HAP-1 (cell line): Measurements from ENCODE around the gene FAM193B.

ENCODE experiments used
- DNase-seq, 2 experiments: peaks; one replicate each; pipeline ENCODE4 v3.0.0-alpha.2; 2016 to 2020; ENCODE audit warnings: low spot score in 2 of 2
- H3K27me3 ChIP-seq: fragments of 250-450 bp; sonication (Bioruptor Pico); 2 replicates; pipeline ENCODE4 v1.5.1; 2020; ENCODE audit warnings: low read depth, mild to moderate bottlenecking, moderate library complexity
- H3K36me3 ChIP-seq: fragments of 250-450 bp; sonication (Bioruptor Pico); replicated peaks from 2 replicates; pipeline ENCODE4 v1.5.1; 2020; ENCODE audit warnings: mild to moderate bottlenecking
- H3K4me1 ChIP-seq: fragments of 250-450 bp; sonication (Bioruptor Pico); 2 replicates; pipeline ENCODE4 v1.5.1; 2020; ENCODE audit warnings: mild to moderate bottlenecking
- H3K4me3 ChIP-seq: fragments of 250-450 bp; sonication (Bioruptor Pico); 2 replicates; pipeline ENCODE4 v1.5.1; 2020; ENCODE audit warnings: mild to moderate bottlenecking, moderate library complexity
- H3K9me3 ChIP-seq: fragments of 250-450 bp; sonication (Bioruptor Pico); 2 replicates; pipeline ENCODE4 v1.5.1; 2020; ENCODE audit warnings: mild to moderate bottlenecking, moderate library complexity
- in situ Hi-C: fragments of 300-500 bp; cut with MboI; formaldehyde crosslinking; loops from 3 replicates; pipeline ENCODE4 v1.14.3; 2020; ENCODE audit warnings: low sequenced_read_pairs, inconsistent platforms, mixed read lengths

The FAM193B gene

DNA sequence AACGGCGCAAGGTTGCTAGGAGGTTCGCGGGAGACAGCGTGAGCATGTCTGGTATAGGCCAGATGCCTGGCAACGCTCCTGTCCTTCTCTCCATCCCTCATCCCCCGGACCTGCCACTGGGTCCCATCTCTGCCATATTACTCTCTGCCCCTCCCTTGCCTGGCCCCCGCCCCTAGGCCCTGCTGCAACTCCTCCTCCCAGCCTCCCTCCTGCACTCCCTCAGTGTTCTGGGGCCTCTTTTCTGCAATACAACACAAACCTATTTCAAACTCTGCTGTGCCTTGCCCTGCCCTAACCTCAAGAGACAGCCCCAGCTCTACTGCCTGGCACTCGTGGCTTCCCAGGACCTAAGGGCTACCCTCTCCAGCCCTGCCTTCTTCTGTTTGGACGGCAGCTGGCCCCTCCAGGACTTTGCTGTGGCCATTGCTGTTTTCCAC is 72.0 kb downstream of the FAM193B start:
- H3K36me3 ChIP-seq = peaks cover 22% of the 10 kb centered on the region
- H3K4me3 ChIP-seq = no peak overlapping the region
- no peaks in the 10 kb centered on the region for H3K9me3 ChIP-seq
- in situ Hi-C loops = no loop called here
- no peaks in the 10 kb centered on the region for H3K4me1 ChIP-seq
- no peak for DNase-seq
- no peaks in the 10 kb centered on the region for H3K27me3 ChIP-seq

DNA sequence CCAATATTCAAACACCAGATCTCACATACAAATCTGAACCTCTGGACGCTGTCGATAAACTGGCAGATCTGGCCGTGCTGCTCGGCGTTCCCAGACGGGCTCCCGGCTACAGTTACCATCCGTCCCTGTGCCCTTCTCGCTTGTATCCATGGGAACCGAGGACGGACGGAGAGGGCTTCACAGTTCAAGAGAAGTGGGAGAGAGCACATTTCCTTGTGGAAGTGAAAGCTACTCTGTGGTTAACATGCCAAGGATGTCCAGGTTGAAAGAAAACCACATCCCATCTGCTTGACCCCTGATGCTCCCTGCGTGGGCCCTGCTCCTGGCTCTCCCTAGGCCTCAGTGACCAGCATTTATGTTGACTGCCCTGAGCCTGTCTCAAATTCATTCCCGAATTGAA is 74.6 kb downstream of the FAM193B start:
- no peaks in the 10 kb centered on the region for H3K4me1 ChIP-seq
- in situ Hi-C loops = no loop called here
- no peak overlapping the region for H3K4me3 ChIP-seq
- DNase-seq = no peak
- no peaks in the 10 kb centered on the region for H3K27me3 ChIP-seq
- H3K36me3 ChIP-seq = peaks cover 11% of the 10 kb centered on the region
- no peaks in the 10 kb centered on the region for H3K9me3 ChIP-seq

DNA sequence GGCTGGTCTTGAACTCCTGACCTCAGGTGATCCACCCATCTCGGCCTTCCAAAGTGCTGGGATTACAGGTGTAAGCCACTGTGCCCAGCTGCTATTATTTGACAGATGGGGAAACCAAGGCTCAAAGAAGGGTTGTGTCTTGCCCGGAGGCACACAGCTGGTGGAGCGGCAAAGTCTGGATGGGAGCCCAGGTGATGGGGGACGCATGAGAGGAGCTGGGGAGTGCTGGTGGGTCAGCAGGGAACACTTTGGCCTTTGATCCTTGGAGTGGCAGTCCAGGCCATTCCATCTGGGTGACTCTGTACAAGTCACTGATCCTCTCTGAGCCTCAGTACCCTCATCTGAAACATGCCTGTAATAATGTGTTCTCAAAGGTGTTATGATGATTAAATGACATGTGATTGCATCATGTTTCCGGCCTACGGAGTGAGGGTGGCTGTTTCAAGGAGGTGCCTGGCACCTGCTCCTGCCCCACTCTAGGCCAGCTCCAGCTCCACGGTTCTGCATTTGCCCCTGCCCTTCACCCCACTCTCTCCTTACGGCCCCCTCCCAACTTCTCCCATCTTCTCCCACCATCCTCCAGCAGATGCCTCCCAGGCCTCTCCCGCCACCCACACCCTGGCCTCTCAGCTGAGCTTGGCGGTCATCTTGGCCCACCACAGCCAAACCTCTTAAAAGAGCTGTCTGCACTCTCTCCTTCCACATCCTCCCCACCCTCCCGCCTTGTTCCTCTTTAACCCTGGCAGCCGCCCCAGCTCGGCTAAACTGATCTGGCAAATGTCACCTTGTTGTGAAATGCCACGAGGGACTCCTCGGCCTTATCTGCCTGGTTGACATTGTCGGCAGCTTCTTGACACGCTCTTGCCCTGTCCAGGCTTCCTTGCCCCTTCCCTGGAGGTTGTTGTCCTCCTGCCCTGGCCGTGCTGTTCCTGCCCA is 75.4 kb downstream of the FAM193B start:
- Histone ChIP-seq H3K27me3 (no peaks in the 10 kb centered on the region), H3K9me3 (no peaks in the 10 kb centered on the region), H3K4me3 (no peak overlapping the region), H3K4me1 (peaks cover 2% of the 10 kb centered on the region; the same call in 1 of the 2 replicates), H3K36me3 (peaks cover 11% of the 10 kb centered on the region)
- DNase-seq = no peak
- in situ Hi-C loops = no loop called here

DNA sequence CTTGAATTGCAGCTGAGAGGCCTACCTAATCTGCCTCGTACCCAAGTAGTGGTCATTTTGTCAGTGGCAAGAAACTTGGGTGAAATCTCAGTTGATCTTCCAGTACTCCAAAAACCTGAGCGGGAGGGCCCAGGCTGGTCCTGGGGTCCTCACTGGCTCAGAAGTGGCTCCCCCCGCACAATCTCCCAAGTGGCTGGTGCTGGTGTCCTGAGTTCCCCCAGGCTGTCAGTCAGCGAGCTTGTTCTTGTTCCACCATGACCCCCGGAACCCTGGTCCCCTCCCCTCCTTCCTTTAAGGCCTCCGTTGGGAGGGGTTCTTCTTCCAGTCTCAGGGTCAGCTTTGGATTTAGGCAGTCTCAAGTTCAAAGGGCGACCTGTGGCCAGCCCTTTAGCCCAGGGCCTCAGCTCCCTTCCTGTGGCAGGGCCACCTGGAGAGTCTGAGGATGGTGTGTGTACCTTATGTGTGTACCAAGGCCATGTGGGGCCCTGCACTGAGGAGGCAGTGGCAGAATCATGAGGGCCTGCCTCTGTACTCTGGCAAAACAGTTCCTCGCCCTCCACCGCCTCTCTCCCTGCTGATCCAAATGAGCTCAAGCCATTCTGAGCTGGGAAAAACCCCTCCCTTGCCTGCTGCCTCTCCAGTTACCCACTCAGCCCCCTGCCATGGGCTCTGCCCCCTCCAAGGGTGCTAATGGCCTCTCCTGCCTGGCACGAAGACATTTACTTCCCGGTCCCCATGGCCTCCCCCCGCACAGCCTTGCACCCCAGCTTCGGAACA is 76.5 kb downstream of the FAM193B start:
- H3K36me3 ChIP-seq = peaks cover 3% of the 10 kb centered on the region
- no peaks in the 10 kb centered on the region for H3K27me3 ChIP-seq
- in situ Hi-C loops = no loop called here
- H3K4me3 ChIP-seq = no peak overlapping the region
- DNase-seq = no peak
- peaks cover 3% of the 10 kb centered on the region; the same call in 1 of the 2 replicates for H3K4me1 ChIP-seq
- H3K9me3 ChIP-seq = no peaks in the 10 kb centered on the region

DNA sequence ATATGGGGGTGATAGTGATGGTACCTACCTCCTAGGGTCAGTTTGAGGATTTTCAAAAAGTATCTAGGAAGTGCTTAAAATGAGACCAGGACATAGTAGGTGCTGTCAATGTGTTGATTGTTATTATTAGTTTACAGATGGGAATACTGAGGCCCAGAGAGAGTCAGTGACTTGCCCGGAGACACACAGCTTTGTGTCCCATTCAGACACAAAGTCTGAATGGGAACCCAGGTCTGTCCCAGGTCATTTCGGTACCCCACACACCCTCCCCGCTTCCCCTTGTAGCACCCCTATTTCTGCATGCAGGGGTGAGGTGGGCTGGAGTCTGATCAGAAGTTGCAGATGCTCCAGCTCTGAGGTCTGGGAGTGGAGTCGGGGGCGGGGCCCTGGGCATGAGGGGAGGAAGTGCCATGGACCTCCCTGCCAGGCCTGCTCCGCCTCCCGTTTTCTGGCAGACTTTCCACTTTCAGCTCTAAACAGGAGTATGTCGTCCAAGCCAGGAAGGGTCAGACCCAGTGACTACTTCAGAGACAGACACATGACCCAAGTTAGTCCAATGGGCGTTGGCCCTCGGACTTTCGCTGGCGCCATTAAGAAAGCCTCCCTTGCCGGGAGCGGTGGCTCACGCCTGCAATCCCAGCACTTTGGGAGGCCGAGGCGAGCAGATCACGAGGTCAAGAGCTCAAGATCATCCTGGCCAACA is 77.7 kb downstream of the FAM193B start:
- no peaks in the 10 kb centered on the region for H3K27me3 ChIP-seq
- in situ Hi-C loops = no loop called here
- H3K9me3 ChIP-seq = no peaks in the 10 kb centered on the region
- DNase-seq = no peak
- no peak overlapping the region for H3K4me3 ChIP-seq
- peaks cover 3% of the 10 kb centered on the region; the same call in 1 of the 2 replicates for H3K4me1 ChIP-seq
- peaks cover 3% of the 10 kb centered on the region for H3K36me3 ChIP-seq

DNA sequence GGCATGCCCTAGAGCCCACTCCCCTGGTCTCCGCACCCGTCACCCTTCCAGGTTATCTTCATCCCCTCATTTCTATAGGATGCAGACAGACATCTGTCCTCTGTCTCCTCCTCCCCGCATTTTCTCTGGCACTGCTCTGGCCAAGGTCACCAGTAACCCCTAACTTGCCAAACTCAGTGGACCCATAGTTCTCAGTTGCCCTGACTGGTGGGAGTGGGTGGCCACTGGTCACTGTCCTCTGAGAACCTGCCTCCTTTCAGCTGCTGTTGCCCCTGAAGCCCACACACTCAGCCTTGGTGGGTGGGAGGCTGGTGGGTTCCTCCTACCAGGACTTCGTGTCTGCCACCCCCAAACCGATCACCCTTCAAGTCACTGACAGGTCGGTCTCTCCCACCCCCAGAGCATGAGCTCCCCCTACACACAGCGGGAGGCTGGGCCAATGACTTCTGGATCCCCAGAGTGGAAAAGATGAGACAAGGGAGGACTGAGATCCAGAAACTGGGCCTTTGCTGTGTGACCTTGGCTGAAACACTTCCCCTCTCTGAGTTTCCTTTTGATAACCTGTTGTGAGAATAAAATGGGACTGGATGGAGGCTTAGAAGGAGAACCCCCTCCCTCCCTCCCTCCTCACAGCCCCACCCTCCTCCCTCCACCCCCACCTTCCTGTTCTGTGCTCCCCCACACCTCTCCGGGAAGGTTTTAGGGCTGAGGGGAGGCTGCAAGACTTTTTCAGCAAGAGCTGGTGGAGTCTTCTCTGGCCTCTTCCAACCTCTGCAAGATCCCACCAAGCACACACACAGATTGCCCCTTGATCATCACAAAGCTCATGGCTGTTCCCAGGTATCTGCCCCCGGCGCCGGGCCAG is 78.6 kb downstream of the FAM193B start:
- Histone ChIP-seq H3K36me3 (peaks cover 9% of the 10 kb centered on the region), H3K27me3 (no peaks in the 10 kb centered on the region), H3K4me1 (peaks cover 3% of the 10 kb centered on the region; the same call in 1 of the 2 replicates), H3K4me3 (no peak overlapping the region), H3K9me3 (no peaks in the 10 kb centered on the region)
- DNase-seq = no peak
- in situ Hi-C loops = no loop called here

DNA sequence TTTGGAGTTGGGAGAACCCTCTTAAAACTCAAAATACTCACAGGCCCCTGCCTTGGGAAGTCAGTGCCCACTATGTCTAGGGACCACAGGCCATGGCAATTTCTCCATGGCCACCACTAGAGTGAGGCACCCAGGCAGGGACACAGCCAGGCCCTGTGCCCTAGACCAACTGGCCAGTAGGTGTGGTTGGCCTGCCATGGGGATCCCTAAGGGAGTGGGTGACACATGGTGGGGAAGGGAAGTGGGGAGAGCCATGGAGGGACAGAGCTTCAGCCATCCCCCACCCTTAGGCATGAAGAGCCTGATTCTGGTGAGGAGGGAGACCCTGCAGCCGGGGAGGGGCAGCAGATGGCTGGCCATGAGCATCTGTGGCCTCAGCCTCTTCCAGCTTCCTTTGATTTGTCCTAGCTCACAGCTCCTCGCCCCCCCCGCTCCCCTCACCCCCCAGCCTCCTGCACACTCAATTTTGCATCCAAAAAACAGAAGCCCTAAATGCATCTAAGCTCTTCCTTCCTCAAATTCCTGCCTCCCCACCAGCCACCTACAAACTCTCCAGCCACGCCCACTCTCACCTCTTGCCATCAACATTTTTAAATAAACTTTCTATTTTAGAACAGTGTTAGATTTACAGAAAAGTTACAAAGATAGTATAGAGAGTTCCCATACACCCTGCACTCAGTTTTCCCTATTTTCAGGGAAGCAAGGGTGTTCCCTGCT is 79.4 kb downstream of the FAM193B start:
- in situ Hi-C loops = no loop called here
- no peak overlapping the region for H3K4me3 ChIP-seq
- H3K36me3 ChIP-seq = peaks cover 9% of the 10 kb centered on the region
- no peak for DNase-seq
- H3K4me1 ChIP-seq = peaks cover 3% of the 10 kb centered on the region; the same call in 1 of the 2 replicates
- no peaks in the 10 kb centered on the region for H3K27me3 ChIP-seq
- H3K9me3 ChIP-seq = no peaks in the 10 kb centered on the region

DNA sequence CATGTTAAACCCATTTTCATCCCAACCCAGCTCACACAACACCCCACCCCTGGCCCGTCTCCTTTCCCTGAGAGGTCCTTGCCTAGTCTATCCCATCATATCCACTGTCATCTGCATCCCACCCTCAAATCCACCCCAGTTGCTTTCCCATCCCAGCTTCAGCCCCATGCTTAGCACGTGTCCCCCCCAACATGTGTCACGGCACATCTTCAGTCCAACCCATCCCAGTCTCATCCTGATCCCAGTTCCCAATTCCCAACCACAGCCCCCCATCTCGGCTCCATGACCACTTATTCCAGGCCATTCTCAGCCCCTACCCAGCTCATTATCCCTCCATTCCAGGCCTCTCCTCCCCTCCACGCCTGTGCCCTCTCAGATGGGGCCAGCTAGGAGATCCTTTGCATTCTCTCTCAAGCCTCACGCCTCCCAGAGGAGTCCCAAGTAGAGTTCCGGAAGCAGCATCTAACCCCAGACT is 80.3 kb downstream of the FAM193B start:
- DNase-seq = no peak
- in situ Hi-C loops = no loop called here
- Histone ChIP-seq H3K36me3 (peaks cover 15% of the 10 kb centered on the region), H3K4me1 (peaks cover 3% of the 10 kb centered on the region; the same call in 1 of the 2 replicates), H3K9me3 (no peaks in the 10 kb centered on the region), H3K4me3 (no peak overlapping the region), H3K27me3 (no peaks in the 10 kb centered on the region)

DNA sequence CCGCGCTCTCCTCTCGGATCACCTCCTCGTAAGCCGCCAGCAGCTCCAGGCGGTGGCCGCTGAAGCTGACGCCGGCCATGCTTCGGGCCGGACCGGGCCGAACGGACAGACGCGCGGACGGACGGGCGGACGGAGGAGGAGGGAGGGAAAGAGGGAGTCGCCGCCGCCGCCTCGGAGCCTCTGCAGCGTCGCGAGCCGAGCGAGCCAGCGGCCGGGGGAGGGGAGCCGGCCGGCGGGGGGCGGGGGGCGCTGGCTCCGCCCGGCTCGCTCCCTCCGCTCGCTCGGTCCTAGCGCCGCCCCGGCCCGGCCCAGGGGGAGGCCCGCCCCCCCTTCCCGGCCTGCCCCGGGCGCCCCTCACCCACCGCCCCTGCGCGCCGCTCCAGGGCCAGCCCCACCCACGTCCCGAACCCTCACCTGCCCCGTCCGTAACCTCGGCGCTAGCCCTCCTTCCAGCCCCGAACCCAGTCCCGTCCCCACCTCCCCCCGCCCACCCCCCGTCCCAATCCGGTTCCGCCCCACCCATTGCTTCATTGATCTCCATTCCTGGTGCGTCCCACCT is 80.8 kb downstream of the FAM193B start, which contains the start of gene DBN1:
Gene DBN1, minus strand, starts transcription at position 192 of the 559 bp plus-strand sequence. Its CDS starts 113 bp downstream, at position 79.
- Histone ChIP-seq H3K4me1 (peaks cover 3% of the 10 kb centered on the region; the same call in 1 of the 2 replicates), H3K36me3 (peaks cover 16% of the 10 kb centered on the region), H3K4me3 (peak within 1 kb of the TSS; percentile 61), H3K27me3 (no peaks in the 10 kb centered on the region), H3K9me3 (no peaks in the 10 kb centered on the region)
- DNase-seq = peak; percentile 60 to 73
- in situ Hi-C loops = no loop called here

DNA sequence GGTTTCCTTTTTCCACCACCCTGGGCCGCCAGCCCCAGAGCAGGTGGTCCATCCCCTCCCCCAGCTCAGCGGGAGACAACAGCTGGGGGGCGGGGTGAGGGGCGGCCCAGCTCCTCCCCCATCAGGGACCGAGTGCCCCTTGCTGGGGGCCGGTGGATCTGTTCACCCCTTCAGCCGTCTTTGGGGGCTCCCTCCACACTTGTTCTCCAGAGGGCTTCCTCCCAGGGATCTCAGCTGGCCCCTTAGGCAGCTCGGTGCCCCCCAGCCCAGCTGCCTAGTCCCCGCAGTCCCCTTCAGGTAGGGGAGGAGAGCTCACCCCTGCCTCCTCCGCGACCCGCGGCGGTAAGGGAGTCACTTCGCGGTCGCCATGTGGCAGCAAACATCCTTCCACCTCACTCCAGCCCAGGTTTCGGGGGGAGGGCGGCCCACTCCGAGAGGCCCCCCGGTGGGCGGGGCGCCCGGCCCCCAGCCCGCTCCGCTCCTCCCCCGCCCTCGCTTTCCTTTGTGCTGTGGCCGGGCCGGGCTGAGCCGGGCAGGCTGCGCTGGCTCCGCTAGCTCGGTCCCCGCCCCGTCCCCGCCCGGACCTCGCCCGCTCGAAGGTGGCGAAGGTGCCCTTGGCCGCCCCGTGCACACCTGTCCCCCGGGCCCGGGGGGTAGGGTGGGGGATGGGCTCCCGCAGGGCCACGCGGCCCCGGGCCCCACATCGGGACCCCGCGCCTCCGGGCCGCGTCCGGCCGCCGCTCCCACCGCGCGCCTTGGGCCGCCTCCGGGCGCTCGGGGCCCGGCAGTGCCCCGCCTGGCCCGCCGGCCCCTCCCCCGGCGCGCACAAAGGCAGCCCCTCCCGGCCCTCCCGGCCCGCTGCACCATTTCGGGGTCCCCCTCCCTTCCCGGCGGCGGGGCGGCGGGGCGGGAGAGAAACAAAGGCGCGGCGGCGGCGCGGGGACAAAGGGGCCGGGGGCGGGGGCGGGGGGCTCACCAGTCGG is 81.6 kb downstream of the FAM193B start:
- H3K4me3 ChIP-seq = peak overlapping the region; percentile 61
- H3K4me1 ChIP-seq = peaks cover 3% of the 10 kb centered on the region; the same call in 1 of the 2 replicates
- in situ Hi-C loops = no loop called here
- peak; percentile 26 to 74 for DNase-seq
- no peaks in the 10 kb centered on the region for H3K27me3 ChIP-seq
- peaks cover 22% of the 10 kb centered on the region for H3K36me3 ChIP-seq
- no peaks in the 10 kb centered on the region for H3K9me3 ChIP-seq
